H1 (cell line): Measurements from ENCODE around the gene NEGR1. TPM values are rescaled to one million over a fixed set of nuclear protein-coding genes. Genes with fewer than 3 reads are reported as not detected.

ENCODE experiments used
- CTCF ChIA-PET: fragments of 300-600 bp; sonication (Branson Sonifier 250); formaldehyde crosslinking; loops from one replicate; lab custom pipeline; 2021; ENCODE audit not compliant: partially characterized antibody; lab: Charles Lee
- POLR2A ChIA-PET: fragments of 300-600 bp; sonication (Branson Sonifier 250); formaldehyde crosslinking; loops from one replicate; lab custom pipeline; 2021; ENCODE audit warnings: inconsistent platforms; ENCODE audit not compliant: partially characterized antibody; lab: Charles Lee
- DNase-seq, 2 experiments: peaks; one replicate each; pipeline versions ENCODE4 v3.0.0 to v3.0.0-alpha.2; 2010 to 2022; ENCODE audit warnings: low spot score in 2 of 2, low read depth in 1 of 2, mixed read lengths in 1 of 2
- FAIRE-seq: peaks from 2 replicates; lab custom pipeline; 2011; peaks lifted over from hg19 to GRCh38; lab: Jason Lieb, UNC
- H2AFZ ChIP-seq: 2 replicates; pipeline ENCODE4 v1.8.1; 2012; ENCODE audit warnings: low read length, inconsistent platforms
- H2AK5ac ChIP-seq: 2 replicates; pipeline ENCODE4 v1.6.1; 2013; ENCODE audit warnings: low read depth, low read length
- H2BK120ac ChIP-seq: replicated peaks from 2 replicates; pipeline ENCODE3; 2013; ENCODE audit warnings: low read depth, low read length, inconsistent platforms
- H2BK12ac ChIP-seq: 2 replicates; pipeline ENCODE4 v1.6.1; 2013; ENCODE audit warnings: low read depth, low read length
- H2BK15ac ChIP-seq: 2 replicates; pipeline ENCODE4 v1.6.1; 2013; ENCODE audit warnings: low read length
- H2BK20ac ChIP-seq: 2 replicates; pipeline ENCODE4 v1.6.1; 2013; ENCODE audit warnings: low read length
- H2BK5ac ChIP-seq: 2 replicates; pipeline ENCODE4 v1.6.1; 2013; ENCODE audit warnings: low read depth, low read length
- H3K14ac ChIP-seq: 2 replicates; pipeline ENCODE4 v1.6.1; 2013; ENCODE audit warnings: inconsistent platforms; ENCODE audit not compliant: insufficient read length
- H3K18ac ChIP-seq: 2 replicates; pipeline ENCODE4 v1.6.1; 2013; ENCODE audit warnings: low read length; ENCODE audit errors: extremely low read depth
- H3K23ac ChIP-seq: 2 replicates; pipeline ENCODE4 v1.6.1; 2013; ENCODE audit warnings: inconsistent platforms; ENCODE audit not compliant: insufficient read length
- H3K23me2 ChIP-seq: 2 replicates; pipeline ENCODE4 v1.6.1; 2013; ENCODE audit warnings: low read depth, low read length
- H3K27ac ChIP-seq: 2 replicates; pipeline ENCODE4 v1.6.1; 2011; ENCODE audit warnings: low read depth, low read length, inconsistent platforms
- H3K27me3 ChIP-seq, 4 experiments: replicated peaks in 1 of 4; 1 replicate in 1 of 4; 2 replicates in 3 of 4; pipeline versions ENCODE4 v1.6.1 to v1.8.1; 2011 to 2013; ENCODE audit warnings: low read length in 3 of 4, mild to moderate bottlenecking in 3 of 4, inconsistent platforms in 2 of 4, mixed read lengths in 2 of 4, moderate library complexity in 1 of 4; ENCODE audit not compliant: control insufficient read depth in 3 of 4, insufficient read depth in 3 of 4; ENCODE audit errors: extremely low read depth in 1 of 4
- H3K36me3 ChIP-seq, 4 experiments: 2 replicates each; pipeline versions ENCODE4 v1.6.1 to v1.8.1; 2011 to 2013; ENCODE audit warnings: mild to moderate bottlenecking in 4 of 4, low read length in 3 of 4, moderate library complexity in 2 of 4, control low read depth in 1 of 4, inconsistent platforms in 1 of 4; ENCODE audit not compliant: insufficient read depth in 4 of 4, control insufficient read depth in 2 of 4
- H3K4ac ChIP-seq: replicated peaks from 2 replicates; pipeline ENCODE3; 2013; ENCODE audit warnings: low read length, low read depth, mixed read lengths, inconsistent platforms; ENCODE audit not compliant: insufficient read length
- H3K4me1 ChIP-seq, 4 experiments: replicated peaks in 1 of 4; 1 replicate in 1 of 4; 2 replicates in 3 of 4; pipeline versions ENCODE4 v1.6.1 to v1.8.1; 2011 to 2013; ENCODE audit warnings: low read length in 3 of 4, inconsistent platforms in 2 of 4, mixed read lengths in 1 of 4; ENCODE audit not compliant: insufficient read depth in 4 of 4, control insufficient read depth in 3 of 4
- H3K4me2 ChIP-seq, 2 experiments: 2 replicates each; pipeline versions ENCODE4 v1.6.1 to v1.8.1; 2011 to 2013; ENCODE audit warnings: low read depth in 2 of 2, low read length in 2 of 2, control low read depth in 1 of 2, inconsistent platforms in 1 of 2, mild to moderate bottlenecking in 1 of 2; ENCODE audit not compliant: insufficient read depth in 1 of 2
- H3K4me3 ChIP-seq, 4 experiments: fragments of 200-600, 300-600 bp in 1 of 4; sonication (generic), shearing (Covaris generic), sonication (Bioruptor Twin) in 1 of 4; 2 replicates each; pipeline versions ENCODE4 v1.5.1 to v1.8.1; 2011 to 2016; ENCODE audit warnings: low read length in 4 of 4, low read depth in 3 of 4, control low read depth in 2 of 4, inconsistent platforms in 2 of 4, mild to moderate bottlenecking in 2 of 4, mixed read lengths in 1 of 4, moderate library complexity in 1 of 4; ENCODE audit not compliant: insufficient read depth in 2 of 4; ENCODE audit errors: extremely low read depth in 1 of 4
- H3K56ac ChIP-seq: replicated peaks from 2 replicates; pipeline ENCODE3; 2013; ENCODE audit warnings: low read depth, mild to moderate bottlenecking, mixed read lengths, low read length, inconsistent platforms; ENCODE audit not compliant: insufficient read length
- H3K79me1 ChIP-seq: 2 replicates; pipeline ENCODE4 v1.6.1; 2013; ENCODE audit warnings: low read depth, low read length, control low read depth
- H3K79me2 ChIP-seq, 2 experiments: 2 replicates each; pipeline versions ENCODE4 v1.6.1 to v1.8.1; 2012 to 2013; ENCODE audit warnings: low read length in 2 of 2, mild to moderate bottlenecking in 2 of 2, inconsistent platforms in 1 of 2; ENCODE audit not compliant: insufficient read depth in 2 of 2, control insufficient read depth in 1 of 2
- H3K9ac ChIP-seq, 4 experiments: replicated peaks in 1 of 4; 1 replicate in 1 of 4; 2 replicates in 3 of 4; pipeline versions ENCODE4 v1.6.1 to v1.8.1; 2011 to 2013; ENCODE audit warnings: low read depth in 3 of 4, low read length in 3 of 4, control low read depth in 2 of 4, mild to moderate bottlenecking in 2 of 4, moderate library complexity in 2 of 4, inconsistent platforms in 1 of 4; ENCODE audit errors: extremely low read depth in 1 of 4
- H3K9me3 ChIP-seq, 2 experiments: 2 replicates each; pipeline versions ENCODE4 v1.6.1 to v1.8.1; 2012 to 2013; ENCODE audit warnings: mild to moderate bottlenecking in 2 of 2, moderate library complexity in 2 of 2, control low read depth in 1 of 2, inconsistent platforms in 1 of 2, low read depth in 1 of 2, low read length in 1 of 2, mixed read lengths in 1 of 2; ENCODE audit not compliant: insufficient read depth in 2 of 2
- H4K20me1 ChIP-seq, 2 experiments: replicated peaks in 1 of 2; 2 replicates each; pipeline versions ENCODE3 to v1.8.1; 2011 to 2013; ENCODE audit warnings: inconsistent platforms in 2 of 2, low read length in 2 of 2, mild to moderate bottlenecking in 1 of 2; ENCODE audit not compliant: insufficient read depth in 2 of 2, control insufficient read depth in 1 of 2
- H4K5ac ChIP-seq: 2 replicates; pipeline ENCODE4 v1.6.1; 2013; ENCODE audit warnings: low read length, low read depth, mixed read lengths, inconsistent platforms; ENCODE audit not compliant: insufficient read length
- H4K8ac ChIP-seq: 2 replicates; pipeline ENCODE4 v1.8.0; 2013; ENCODE audit warnings: mild to moderate bottlenecking, moderate library complexity, low read length, inconsistent platforms; ENCODE audit not compliant: insufficient read depth; ENCODE audit errors: extremely low read depth
- H4K91ac ChIP-seq: replicated peaks from 2 replicates; pipeline ENCODE3; 2013; ENCODE audit warnings: low read length, mixed read lengths, inconsistent platforms; ENCODE audit not compliant: insufficient read length
- BRCA1 ChIP-seq: IDR thresholded peaks from 2 replicates; pipeline ENCODE4 v1.6.1; 2012; ENCODE audit warnings: low read depth, low read length, improper control_type of control experiment
- SIN3A ChIP-seq, 2 experiments: IDR thresholded peaks in 1 of 2; conservative IDR thresholded peaks in 1 of 2; 2 replicates each; pipeline ENCODE4 v1.6.1; 2011 to 2012; ENCODE audit warnings: low read length in 2 of 2, improper control_type of control experiment in 1 of 2, low read depth in 1 of 2, mild to moderate bottlenecking in 1 of 2
- WGBS, 2 experiments: shearing (Covaris generic) in 1 of 2; methylation state at CpG; one replicate each; pipeline versions ENCODE4 v1.1.6 to v1.1.7; 2013 to 2015; ENCODE audit warnings: low lambda C conversion rate in 2 of 2, mixed read lengths in 2 of 2, inconsistent platforms in 1 of 2, low coverage in 1 of 2, missing lambda C conversion rate in 1 of 2; ENCODE audit not compliant: insufficient replicate concordance in 2 of 2, insufficient coverage in 1 of 2, insufficient read length in 1 of 2; ENCODE audit errors: extremely low coverage in 1 of 2, missing lambda C conversion rate in 1 of 2; 5-methylcytosine and 5-hydroxymethylcytosine counted together
- polyA plus RNA-seq, 7 experiments: library from polyadenylated mRNA; depleted of rRNA in 3 of 7; stranded (reverse) in 5 of 7; unstranded in 2 of 7; fragments of >200 nt in 5 of 7; fragments of 200-250 nt in 2 of 7; gene quantifications; 1 replicate in 5 of 7; 2 replicates in 1 of 7; 4 replicates in 1 of 7; pipeline versions ENCODE4 v1.2.1 to v1.2.3, GENCODE V29; 2011 to 2013; ENCODE audit warnings: missing spikeins in 2 of 7, mixed read lengths in 2 of 7
- total RNA-seq: library from RNA; stranded (reverse); fragmentation: NEBNext Ultra II Directional; extraction: Animal tissue kit (Norgen Biotek cat#: 25700); gene quantifications from 2 replicates; pipeline ENCODE4 v1.2.1, GENCODE V29; 2021
- TF ChIP-seq, protein P1 (sequence below): IDR thresholded peaks from 2 replicates; pipeline ENCODE4 v1.6.1; 2012; ENCODE audit warnings: inconsistent platforms

NEGR1 gene
- total and polyA plus RNA-seq, 2 of the 8 experiments (the other 6 are each of a cell fraction or from before 2014, with no cell fraction given): 0.71 to 1.3 TPM

DNA sequence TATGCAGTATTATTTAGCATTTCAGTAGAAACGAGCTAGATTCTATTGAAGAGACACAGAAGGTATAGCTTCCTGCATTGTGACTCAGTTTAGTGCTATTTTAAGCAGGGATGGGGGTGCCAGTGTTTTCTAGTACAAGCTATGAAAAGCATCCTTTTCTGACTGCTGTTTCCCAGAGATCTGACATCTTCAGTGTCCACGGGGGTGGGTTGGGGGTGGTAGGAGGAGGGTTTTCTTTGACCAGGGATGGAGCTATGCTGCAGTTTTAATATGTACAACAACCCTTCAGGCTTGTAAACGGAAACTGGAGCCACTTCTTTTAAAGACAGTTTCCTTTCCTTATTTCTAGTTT lies 2.7 kb upstream of the NEGR1 start:
- Histone ChIP-seq H3K23ac (no peak overlapping the region), H2AK5ac (no peak overlapping the region), H3K79me1 (no peaks in the 10 kb centered on the region), H3K18ac (no peak overlapping the region), H3K4me1 (peaks cover 0 to 8% (median under 1%) of the 10 kb centered on the region in 4 experiments; a peak in 3 of 7 replicates), H2BK5ac (no peak overlapping the region), H3K27me3 (peaks cover 0 to 23% (median 3%) of the 10 kb centered on the region in 4 experiments; a peak in 3 of 7 replicates), H2BK20ac (no peak overlapping the region), H3K4me2 (peak overlapping the region; percentile 90 to 97), H3K4me3 (peak overlapping the region; percentile 61 to 94 (median 88); a peak in 5 of 8 replicates), H3K9me3 (no peaks in the 10 kb centered on the region), H3K4ac (no peak overlapping the region), H2BK120ac (no peak overlapping the region), H2BK15ac (no peak overlapping the region), H2AFZ (peak overlapping the region; percentile 93; the same call in 1 of the 2 replicates), H3K79me2 (peaks cover 0 to 2% of the 10 kb centered on the region in 2 experiments; a peak in 1 of 4 replicates), H4K8ac (no peak overlapping the region), H4K5ac (no peak overlapping the region), H3K9ac (no peak overlapping the region), H2BK12ac (no peak overlapping the region), H3K27ac (no peak overlapping the region), H4K20me1 (no peaks in the 10 kb centered on the region), H3K14ac (no peak overlapping the region), H3K56ac (no peak overlapping the region), H3K23me2 (peaks cover 20% of the 10 kb centered on the region), H3K36me3 (no peaks in the 10 kb centered on the region), H4K91ac (no peak overlapping the region)
- CTCF ChIA-PET: interaction anchor here (0.6 to 0.9 kb wide), 2 partner anchors 70 to 317 kb away, joined by 3 read pairs; no protein-coding TSS in a partner anchor
- FAIRE-seq (no peak), DNase-seq (no peak)
- WGBS, 2 experiments: 16% methylated on average over 3 of the region's 3 CpGs; no CpG with 5 or more reads in 1 of the 2 experiments
- POLR2A ChIA-PET: interaction anchor here (2.2 kb wide), 1 partner anchor 12 kb away, joined by 5 read pairs; no protein-coding TSS in a partner anchor
- TF ChIP-seq, protein P1, sequence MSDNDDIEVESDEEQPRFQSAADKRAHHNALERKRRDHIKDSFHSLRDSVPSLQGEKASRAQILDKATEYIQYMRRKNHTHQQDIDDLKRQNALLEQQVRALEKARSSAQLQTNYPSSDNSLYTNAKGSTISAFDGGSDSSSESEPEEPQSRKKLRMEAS: no peak
- TF ChIP-seq SIN3A (conservative IDR thresholded peaks at IDR 0.05 in 1 of 2, IDR thresholded peaks at IDR 0.05 in 1 of 2; ENCODE audit: low read depth in 1 of 2, low read length in 2 of 2) (no peak), BRCA1 (no peak)
